HG03095 (cell line): ENCODE measurements around the gene DELE1.

Experiments
- ATAC-seq: cut with Tn5 transposase; IDR thresholded peaks from one replicate; pipeline ENCODE4 v1.9.1; 2021; ENCODE audit warnings: moderate library complexity; ENCODE audit not compliant: unreplicated experiment

DELE1 gene, protein sequence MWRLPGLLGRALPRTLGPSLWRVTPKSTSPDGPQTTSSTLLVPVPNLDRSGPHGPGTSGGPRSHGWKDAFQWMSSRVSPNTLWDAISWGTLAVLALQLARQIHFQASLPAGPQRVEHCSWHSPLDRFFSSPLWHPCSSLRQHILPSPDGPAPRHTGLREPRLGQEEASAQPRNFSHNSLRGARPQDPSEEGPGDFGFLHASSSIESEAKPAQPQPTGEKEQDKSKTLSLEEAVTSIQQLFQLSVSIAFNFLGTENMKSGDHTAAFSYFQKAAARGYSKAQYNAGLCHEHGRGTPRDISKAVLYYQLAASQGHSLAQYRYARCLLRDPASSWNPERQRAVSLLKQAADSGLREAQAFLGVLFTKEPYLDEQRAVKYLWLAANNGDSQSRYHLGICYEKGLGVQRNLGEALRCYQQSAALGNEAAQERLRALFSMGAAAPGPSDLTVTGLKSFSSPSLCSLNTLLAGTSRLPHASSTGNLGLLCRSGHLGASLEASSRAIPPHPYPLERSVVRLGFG

DNA sequence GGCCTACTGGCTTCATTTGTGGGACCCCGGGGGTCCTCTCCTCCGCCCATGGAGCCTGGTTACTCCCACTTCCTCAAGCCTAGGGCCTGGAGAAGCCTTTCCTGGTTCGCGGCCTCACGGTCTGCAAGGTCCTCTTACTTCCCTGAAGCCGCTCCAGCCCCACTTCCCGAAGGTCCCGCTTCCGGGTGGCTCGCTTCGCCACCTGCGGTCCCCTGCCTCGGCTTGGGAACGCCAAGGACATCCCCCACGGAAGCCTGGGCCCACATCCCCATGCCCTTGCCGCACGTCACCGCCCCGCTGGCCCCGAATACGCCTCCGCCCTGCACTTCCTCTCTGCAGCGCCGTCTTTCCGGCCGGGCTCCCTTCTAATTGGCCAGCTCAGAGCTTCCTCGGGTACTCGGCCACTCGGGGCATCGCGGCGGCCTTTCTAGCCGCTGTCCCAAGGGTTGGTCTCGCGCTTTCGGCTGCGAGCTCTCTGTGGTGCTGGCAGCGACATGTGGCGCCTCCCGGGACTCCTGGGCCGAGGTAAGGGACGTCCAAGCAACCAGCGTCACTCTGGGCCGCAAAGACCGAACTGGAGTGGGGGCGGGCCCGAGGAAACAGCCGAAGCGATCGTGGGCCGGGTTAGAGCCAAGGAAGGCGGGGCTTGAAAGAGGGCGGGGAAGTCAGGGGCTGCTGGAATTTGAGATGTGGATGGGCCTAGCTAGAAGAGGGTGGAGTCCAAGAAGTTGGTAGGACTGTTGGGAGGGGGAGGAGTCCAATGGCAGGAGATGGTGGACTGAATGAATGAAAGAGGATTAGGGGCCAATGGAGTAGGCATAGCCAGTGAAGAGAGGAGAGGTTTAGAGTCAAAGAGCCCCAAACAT lies at the start of gene DELE1:
DELE1 (plus strand) TSS at position 424 of the 866 bp plus-strand sequence; CDS start at position 495, 71 bp downstream.
- peak; percentile 96 for ATAC-seq

DNA sequence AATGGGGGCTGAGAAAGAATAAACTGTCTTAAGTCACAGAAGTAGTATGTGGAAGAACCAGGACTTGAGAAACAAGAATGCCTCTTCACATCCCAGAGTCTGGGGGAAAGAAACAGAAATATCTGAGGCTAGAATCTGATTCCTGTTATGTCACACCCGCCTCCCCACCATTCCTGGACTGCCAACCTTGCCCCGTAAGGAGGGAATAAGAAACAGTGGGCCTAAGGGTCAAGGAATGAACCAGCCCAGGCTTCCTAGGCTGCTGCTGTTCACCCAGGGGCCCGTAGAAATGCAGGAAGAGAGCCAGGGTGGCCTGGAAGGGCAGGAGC lies 49.8 kb upstream of the DELE1 start:
- no peak for ATAC-seq

DNA sequence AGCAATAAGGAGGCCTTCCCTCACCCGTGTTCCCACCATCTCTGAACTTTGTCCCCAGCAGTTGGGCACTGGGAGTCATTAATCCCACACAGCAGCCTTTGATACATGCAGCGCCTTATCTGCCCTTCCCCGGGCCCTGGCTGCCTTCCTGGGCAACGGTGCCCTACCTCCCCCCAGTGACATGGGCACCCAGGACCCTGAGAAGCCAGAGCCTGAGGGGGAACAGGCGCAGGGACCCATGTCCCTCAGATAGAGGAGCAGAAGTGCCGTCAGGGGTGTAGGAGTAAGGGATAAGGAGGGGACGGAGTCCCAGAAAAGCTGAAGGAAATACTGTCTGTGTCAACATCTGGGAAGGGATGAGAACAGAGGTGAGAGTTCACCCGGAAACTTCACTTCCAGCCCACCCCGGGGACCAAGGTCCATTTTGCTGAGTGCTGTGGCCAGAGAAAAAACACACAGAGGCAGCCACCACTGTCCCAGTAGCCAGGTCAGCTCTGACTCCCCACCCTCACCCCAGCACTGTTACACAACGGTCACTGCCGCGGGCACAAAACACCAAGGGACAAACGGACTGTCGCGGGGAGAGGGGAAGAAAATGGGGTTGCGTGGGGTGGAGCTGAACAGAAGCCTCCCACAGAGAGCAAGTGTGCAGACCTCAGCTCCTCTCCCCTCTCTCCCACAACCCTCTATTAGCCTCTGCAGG lies 49.3 kb upstream of the DELE1 start:
- ATAC-seq = no peak

DNA sequence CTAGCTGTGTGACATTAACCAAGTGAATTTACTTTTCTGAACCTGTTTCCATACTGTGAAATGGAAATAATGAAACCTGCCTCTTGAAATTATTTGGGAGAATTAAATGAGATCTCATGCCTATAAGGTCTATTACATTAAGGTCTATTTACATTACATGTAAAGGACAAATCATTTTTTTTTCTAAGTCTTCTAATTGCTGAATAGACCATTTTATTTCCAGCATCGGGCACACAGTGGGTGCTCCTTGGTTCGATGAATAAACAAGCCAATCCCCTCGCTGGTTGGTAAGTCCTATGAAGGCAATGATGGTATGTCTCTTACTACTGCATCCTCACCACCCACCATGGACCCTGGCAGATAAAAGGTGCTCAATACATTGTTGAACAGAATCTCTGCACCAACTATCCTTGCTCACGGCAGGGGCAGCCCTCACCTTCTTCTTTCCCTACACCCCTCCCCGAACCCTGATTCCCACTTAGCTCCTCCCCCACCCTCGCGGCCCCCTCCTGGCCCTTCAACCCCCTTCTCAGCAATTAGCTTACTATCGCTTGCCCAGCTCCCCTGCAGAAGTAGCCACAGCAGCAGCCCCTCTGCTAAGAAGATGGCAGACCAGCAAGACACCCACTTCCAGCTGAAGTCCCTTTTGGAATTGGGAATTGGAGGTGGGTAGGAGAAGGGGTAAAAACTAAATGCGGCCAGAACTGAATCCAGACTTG lies 48.5 kb upstream of the DELE1 start:
- ATAC-seq = no peak

DNA sequence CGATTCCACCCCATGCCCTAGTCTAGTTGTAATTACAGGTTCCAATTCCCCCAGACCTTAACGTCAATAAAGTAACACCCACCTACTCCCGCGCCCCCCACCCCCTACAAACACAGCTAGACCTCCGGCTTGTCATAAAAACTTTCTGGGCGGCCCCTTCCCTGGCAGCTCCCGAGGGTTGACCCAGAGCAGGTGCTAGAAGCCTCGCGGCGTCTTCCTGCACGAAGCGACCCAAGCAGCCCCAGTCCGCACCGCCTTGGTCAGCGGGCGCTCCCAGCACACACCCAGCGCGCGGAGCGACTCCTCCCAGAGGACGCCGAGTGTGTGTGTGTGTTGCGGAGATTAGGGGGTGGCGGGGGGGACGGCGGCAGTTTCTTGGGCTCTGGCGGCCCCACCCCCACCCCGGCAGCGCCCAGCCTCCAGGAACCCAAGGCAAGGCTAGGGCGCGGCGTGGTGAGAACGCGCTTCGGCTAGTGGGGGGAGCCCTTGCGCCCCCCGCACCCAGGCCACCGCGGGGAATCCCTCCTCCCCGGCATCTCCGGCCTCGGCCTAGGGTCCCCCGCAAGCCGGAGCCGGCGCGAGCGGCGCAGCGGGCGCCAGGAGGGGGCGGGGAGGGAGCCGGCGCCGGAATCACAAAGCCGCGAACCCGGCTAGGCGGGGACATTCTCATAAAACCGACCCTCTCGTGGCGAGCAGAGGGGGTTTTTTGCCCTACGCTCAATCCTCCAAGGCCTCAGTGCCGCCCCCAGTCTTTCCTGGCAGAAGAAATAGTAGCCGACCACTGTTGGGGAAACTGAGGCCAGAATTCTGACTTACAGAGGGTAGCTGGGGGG lies 47.7 kb upstream of the DELE1 start:
- no peak for ATAC-seq

DNA sequence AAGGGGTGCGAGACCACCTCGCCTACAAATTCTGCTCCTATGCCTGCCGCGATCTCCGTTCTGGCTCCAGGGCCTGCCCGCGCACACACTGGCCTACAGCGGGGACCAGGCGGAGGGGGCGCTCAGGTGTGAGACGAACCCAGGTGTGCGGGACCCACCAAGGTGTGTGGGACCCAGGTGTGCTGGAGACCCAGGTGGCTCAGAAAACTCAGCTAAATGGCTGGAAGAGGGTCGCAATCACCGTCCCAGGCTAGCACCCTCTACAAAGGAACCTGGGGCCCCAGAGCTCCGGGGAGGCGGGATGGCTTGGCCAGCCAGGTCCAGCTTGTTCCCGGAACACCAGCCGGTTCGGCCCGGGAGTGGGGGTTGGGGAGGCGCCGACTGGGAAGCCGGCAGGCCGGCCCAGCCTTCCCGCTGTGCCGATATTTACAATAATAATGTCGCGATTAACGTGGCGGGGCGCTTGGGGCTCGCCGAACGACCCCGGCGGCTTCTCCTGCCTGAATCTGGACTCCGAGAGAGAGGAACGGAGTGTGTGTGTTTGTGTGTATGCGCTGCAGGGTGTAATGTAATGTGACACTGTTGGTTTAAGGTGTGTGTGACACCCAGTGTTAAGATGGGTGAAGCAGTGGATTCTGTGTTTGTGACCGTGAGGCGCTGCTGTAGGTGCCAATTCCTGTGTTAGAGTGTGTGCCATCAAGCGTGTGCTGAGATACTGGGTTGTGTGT lies 46.9 kb upstream of the DELE1 start:
- ATAC-seq = no peak

DNA sequence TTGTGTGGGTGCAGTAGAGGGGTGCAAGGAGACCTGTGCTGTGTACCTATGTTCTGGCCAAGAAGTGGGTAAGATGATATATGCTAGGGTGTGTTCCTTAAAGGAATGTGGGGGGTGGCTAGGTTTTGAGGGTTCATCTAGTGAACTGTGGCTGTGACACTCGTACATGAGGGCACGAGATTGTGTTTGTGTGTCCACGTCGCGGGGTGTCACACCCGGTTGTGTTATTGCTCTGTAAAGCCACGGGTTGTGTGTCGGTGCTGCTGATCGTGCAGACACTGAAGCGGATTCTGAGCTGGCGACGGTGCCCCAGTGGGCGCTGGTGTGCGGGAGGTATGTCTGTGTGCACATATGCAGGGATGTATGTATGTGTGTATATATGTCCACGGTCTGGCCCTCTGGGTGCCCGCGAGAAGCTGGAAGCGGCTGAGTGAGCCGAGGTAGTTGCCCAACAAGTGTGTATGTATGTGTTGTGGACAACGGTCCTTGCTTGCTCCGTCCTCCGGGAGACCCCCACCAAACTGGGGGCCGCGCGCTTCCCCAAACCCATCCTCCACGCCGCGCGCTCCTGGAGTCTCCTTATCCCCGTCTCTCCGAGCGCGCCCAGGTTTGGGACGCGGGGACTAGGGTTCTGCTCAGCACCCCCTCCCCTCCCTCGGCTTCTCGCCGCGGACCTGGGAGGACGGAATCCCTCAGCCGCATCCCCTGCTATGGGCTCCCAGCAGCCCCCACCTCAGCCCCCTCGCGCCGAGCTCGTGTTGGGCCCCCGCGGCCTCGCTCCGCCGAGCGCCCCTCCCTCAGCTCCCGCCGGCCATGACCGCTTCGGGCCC lies 46.1 kb upstream of the DELE1 start:
- no peak for ATAC-seq

DNA sequence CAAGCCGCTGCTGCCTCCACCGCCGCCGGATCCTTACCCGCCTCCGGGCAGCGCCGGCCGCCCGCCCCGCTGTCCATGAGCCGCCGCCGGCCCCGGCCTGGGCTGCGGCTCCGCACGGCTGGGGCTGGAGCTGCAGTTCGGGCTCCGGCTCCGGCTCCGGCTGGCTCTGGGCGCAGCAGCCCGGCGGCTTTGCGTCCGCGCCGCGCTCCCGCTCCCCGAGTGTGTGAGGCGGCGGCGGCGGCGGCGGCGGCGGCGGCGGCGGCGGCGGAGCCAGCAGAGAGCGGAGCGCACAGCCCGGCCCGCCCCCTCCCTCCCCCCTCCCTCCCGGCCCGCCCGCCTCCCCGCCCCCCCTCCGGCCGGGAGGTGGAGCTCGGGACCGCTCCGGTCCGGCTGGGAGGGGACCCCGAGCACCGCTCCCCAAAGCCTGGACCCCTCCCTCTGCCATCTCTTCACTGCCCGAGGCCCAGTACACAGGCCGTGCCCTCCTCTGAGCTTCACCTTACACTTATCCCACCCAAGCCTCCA lies 45.4 kb upstream of the DELE1 start, which contains the start of gene PCDH1:
PCDH1 (minus strand) TSS at position 225 of the 525 bp plus-strand sequence; CDS start at position 77, 148 bp downstream.
- no peak for ATAC-seq

DNA sequence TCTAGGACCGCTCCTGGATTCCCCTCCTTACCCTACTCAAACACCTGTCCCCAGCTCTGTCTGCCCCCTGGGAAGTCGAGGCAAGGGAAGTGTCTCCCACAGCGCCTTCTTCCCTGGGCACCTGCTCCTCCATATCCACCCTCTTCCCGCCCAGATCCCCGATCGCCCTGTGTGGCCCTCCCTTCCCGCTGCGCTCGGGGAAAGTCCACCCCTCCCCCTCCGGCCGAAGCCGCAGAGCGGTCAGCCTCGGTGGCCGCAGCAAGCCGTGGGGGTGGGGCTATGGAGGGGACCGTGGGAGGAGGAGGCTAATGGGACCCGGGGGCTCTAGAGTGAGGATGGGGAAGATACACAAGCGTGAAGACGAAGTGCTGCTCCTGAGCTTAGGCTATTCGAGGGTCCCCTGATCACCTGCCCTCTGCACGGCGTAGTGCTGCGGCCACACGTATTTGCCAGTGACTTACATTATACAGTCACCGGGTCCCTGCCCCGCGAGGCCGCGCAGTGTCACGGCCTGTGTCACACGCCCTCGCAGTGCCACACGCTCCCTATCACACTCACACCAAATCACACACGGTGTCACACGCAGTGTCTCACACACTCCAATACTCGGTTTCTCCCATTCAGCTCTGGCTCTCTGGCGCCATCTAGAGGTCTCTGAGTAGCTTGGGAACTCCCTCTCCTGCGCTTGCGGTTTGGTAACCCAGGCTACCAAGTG lies 44.8 kb upstream of the DELE1 start:
- ATAC-seq = peak; percentile 86

DNA sequence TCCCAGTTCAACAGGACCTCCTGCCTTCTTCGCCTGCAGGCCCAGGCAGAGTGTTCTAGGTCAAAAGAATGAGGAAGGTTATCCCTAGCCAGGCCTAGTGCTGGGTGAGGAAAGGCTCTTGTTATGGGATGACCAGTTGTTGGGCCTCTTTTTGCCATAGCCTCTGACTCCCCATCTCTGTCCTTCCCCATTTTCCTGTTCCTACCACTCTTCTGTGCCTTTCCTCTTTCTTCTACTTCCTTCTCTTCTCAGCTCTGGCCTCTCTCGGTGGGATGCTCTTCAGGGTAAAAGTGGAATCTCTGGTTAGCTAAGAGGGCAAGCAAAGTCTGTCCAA lies 44.3 kb upstream of the DELE1 start:
- no peak for ATAC-seq

DNA sequence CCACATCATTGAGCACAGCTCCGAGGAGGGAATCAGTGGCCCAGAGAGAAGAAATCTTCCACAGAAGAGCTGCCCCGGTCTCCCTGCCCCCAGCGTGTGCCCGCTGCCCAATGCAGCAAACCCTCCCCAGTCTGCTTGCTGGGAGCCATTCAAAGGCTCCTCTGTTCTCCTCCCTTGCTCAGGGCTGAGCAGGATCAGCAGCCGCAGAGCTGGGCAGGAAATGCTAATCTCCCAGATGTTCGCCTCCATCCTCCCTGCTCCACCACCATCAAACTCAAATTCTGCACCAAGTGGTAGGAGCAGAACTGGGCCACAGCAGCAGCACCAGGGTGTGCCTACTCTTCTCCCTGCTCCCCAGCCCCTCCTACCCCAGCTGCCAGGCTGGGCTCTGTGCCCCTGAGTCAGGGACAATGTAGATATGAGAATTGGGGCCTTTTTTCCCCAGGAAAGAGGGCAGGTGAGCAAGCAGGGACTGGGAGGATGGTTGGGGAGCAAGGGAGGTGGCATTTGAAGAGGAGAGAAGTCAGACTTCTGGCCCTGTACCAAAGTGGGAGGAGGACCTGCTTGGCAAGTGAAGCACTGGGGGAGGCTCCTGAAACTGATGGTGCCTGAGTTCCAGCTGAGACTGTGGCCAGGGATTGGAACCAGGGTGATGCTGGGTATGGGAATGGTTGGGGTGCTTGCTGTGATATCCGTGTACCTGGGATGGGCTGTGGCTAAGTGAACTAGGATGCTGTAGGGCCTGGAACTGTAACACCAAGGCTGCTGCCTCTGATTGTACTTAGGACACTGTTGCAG lies 43.5 kb upstream of the DELE1 start:
- no peak for ATAC-seq

DNA sequence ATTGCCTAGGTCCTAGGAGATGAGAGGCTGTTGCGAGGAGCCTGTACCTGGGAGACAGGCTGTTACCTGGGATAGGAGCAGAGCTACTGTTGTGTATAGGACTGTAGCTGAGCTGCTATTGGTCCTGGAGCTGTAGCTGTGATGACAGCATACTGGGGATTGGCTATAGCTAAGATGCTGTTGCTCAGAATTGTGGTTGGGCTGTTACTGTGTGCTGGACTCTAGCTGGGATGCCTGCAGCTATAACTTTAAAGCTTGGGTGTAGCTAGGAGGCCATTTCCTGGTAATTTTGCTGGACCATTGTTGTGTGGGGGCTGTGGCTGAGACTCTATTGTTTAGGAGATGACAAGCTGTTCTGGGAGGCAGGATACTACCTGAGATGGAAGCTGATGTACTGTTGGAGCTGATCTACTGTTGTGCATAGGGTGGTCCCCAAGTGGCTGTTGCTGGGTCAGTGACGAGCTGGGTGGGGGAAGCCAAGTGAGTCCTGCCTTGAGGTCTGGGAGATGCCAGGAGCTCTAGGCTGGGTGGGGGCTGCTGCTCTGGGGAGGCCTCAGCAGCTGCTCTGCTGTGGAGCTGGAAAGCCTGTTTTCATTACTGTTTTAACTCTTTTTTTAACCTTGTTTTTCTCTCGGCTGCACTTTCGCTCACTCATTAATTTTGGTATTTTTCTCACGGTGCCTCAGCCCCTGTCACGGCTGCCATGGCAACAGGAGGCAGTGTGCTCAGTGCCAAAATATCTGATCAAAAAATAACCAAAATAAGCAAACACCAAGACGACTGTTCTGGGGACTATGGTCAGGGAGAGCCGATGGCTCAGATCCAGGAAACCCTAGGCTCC lies 42.5 kb upstream of the DELE1 start:
- ATAC-seq = no peak

DNA sequence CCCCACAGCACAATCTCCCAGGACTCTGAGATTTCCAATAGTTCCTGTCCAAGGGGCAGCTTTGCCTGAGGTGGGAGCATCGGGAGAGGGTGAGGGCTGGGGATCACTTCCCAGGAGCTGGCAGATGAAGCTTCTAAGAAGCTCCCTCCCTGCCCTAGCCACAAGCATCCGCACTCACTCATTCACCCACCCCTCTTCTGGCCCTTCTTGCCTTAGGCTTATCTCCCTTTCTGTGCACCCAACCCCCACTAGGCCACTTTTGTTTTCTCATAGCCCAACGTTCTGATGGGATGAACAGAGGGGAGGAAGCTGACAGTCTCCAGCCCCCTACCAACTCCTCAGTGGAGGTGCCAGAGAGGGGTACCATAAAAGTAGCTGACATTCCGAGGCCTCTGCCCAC lies 41.8 kb upstream of the DELE1 start:
- no peak for ATAC-seq

DNA sequence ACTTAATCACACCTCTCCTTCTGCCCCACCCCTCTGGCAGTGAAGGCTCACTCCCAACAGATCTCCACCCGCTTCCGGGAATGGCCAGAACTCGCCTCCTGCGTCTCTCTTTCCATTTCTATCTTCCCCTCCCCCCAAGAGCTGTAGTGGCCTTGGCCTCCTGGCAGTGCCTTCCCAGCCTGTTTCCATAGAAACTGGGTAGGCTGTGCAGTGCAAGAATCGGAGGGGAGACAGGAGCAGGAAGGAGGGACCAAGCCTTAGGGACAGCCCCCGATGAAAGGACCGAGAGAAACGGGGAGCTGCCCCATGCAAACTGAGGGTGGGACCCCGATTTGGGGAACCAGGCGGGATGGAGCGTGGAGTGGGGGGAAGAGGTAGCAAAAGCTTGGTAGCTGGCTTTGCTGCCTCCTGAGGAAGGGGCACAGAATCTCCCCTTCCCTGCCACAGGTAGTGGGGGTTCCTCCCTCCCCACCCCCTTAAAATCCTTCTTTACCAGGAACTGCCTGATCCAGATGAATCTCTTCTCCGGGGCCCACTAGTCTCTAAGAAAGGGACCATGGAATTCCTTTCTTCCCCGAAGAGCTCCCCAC lies 41.0 kb upstream of the DELE1 start:
- ATAC-seq = no peak

DNA sequence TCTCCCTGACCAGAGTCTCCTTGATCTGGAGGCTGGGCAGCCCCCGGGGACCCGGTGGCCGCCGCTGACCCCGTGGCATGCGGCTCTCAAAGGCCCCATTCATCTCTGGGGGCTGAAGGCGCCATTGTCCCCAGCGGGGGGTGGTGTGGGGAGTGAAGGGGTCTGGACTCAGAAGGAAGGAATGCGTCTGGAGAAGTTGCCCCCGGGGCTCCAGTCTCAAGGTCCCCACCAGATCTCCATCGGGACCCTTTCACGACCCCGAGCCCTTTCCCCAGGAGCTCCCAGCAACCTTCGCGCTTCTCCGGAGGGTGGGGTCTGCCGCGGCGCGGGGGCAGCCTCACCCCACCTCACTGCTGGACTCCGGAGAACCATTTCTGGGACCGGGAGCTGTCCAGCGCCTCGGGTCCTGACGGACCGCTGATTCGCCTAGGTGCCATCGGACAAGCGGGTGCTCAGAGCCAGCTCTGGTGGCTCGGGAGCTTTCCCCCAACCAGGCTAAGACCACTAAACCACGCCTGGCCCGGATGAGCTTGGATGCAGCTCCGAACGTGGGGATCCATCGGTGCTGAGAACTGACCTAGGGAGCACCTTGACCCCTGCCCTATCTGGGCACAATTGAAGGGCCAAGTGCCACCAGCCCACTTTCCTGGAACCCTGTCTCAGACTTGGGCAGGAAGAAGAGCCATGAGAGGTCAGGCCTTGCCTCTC lies 40.3 kb upstream of the DELE1 start:
- ATAC-seq = no peak
